Upper lobe of right lung (tissue), 1 donor: ENCODE results near the gene SDR42E2. TPM values are rescaled to one million over a fixed set of nuclear protein-coding genes. Genes with fewer than 3 reads are reported as not detected.
A peak's percentile ranks its signal among the peaks of the same experiment; 100 is the strongest.

ENCODE experiments used
- ATAC-seq: fragments of 200-7000 bp; cut with Tn5 transposase; one replicate; pipeline ENCODE4 v1.9.1; 2020; ENCODE audit warnings: mild to moderate bottlenecking, moderate library complexity
- DNase-seq: peaks from one replicate; pipeline ENCODE4 v3.0.0-alpha.2; 2020
- H3K27ac ChIP-seq: fragments of 200-600 bp; one replicate; pipeline ENCODE4 v1.8.0; 2022
- H3K27me3 ChIP-seq: fragments of 200-600 bp; one replicate; pipeline ENCODE4 v1.8.0; 2022; ENCODE audit warnings: mild to moderate bottlenecking
- H3K36me3 ChIP-seq: fragments of 200-600 bp; one replicate; pipeline ENCODE4 v1.8.0; 2022
- H3K4me1 ChIP-seq: fragments of 200-600 bp; one replicate; pipeline ENCODE4 v1.8.0; 2022
- H3K4me3 ChIP-seq: fragments of 200-600 bp; one replicate; pipeline ENCODE4 v1.8.0; 2022; ENCODE audit warnings: mild to moderate bottlenecking
- H3K9me3 ChIP-seq: fragments of 200-600 bp; one replicate; pipeline ENCODE4 v1.8.0; 2022
- intact Hi-C: fragments of 100-400 bp; cut with DNase I; formaldehyde crosslinking; loops from one replicate; pipeline ENCODE4 v1.11.0; 2022
- total RNA-seq: library from RNA; stranded (reverse); fragmentation: NEBNext Ultra II Directional; extraction: Animal tissue kit (Norgen Biotek cat#: 25700); gene quantifications from one replicate; pipeline ENCODE4 v1.2.1, GENCODE V29; 2021
- TF ChIP-seq, protein P1 (sequence below): fragments of 200-600 bp; IDR thresholded peaks from one replicate; pipeline ENCODE4 v1.8.0; 2022; ENCODE audit warnings: antibody characterized with exemption
- donor health status: DM: no; HTN: yes; CAD: no; lungs with severe emphysema.

Gene SDR42E2
- total RNA-seq, 1 donor from 2014 or later = 0.14 TPM

DNA sequence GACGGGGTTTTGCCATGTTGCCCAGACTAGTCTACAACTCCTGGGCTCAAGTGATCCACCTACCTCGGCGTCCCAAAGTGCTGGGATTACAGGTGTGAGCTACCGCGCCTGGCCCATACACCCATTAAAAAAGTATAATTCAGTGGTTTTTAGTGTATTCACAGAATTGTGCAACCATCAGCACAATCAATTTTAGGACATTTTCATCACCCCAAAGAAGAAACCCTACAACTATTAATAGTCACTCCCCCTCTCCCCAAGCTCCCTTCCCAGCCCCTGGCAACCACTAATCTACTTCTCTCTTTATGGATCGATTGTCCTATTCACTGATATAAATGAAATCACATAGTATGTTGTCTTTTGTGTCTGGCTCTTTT, 39.9 kb downstream of the SDR42E2 start:
- TF ChIP-seq, protein P1, sequence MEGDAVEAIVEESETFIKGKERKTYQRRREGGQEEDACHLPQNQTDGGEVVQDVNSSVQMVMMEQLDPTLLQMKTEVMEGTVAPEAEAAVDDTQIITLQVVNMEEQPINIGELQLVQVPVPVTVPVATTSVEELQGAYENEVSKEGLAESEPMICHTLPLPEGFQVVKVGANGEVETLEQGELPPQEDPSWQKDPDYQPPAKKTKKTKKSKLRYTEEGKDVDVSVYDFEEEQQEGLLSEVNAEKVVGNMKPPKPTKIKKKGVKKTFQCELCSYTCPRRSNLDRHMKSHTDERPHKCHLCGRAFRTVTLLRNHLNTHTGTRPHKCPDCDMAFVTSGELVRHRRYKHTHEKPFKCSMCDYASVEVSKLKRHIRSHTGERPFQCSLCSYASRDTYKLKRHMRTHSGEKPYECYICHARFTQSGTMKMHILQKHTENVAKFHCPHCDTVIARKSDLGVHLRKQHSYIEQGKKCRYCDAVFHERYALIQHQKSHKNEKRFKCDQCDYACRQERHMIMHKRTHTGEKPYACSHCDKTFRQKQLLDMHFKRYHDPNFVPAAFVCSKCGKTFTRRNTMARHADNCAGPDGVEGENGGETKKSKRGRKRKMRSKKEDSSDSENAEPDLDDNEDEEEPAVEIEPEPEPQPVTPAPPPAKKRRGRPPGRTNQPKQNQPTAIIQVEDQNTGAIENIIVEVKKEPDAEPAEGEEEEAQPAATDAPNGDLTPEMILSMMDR = no peak
- DNase-seq (no peak), ATAC-seq (no peak)
- intact Hi-C loops = no loop called here
- H3K36me3 ChIP-seq = no peaks in the 10 kb centered on the region
- no peak overlapping the region for H3K27ac ChIP-seq
- H3K27me3 ChIP-seq = no peaks in the 10 kb centered on the region
- no peak overlapping the region for H3K4me3 ChIP-seq
- H3K9me3 ChIP-seq = no peaks in the 10 kb centered on the region
- peaks cover 13% of the 10 kb centered on the region for H3K4me1 ChIP-seq

DNA sequence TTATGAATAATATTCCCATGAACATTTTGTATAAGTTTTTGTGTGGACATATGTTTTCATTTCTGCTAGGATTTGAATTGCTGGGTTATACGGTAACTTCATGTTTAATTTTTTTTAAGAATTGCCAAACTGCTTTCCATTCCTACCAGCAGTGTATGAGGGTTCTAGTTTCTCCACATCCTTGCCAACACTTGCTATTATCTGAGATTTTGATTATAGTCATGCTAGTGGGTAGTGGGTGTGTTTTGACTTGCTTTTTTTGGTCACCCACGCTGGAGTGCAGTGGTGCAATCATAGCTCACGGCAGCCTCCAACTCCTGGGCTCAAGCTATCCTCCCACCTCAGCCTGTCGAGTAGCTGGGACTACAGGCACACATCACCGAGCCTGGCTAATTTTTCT, 40.8 kb downstream of the SDR42E2 start:
- Histone ChIP-seq H3K9me3 (no peaks in the 10 kb centered on the region), H3K4me3 (no peak overlapping the region), H3K36me3 (no peaks in the 10 kb centered on the region), H3K4me1 (peaks cover 22% of the 10 kb centered on the region), H3K27ac (no peak overlapping the region), H3K27me3 (no peaks in the 10 kb centered on the region)
- ATAC-seq = no peak
- intact Hi-C loops = no loop called here
- TF ChIP-seq, protein P1 = no peak
- DNase-seq = no peak

DNA sequence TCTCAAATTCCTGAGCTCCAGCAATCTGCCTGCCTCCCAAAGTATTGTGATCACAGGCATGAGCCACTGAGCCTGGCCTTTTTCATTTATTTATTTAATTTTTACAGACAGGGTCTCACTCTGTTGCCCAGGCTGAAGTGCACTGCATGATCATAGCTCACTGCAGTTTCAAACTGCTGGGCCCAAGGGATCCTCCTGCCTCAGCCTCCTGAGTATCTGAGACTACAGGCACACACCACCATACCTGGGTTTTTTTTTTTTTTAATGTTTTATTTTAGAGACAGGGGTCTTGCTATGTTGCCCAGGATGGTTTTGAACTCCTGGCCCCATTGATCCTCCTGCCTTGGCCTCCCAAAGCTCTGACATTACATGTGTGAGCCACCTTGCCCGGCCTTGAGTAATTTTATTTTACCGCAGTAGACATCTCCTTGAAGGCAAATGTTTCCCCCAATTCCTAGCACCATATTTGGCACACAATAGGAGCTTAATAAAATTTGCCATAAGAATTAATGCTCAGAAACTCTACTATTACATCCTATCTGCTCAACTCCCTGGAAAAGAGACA, 41.9 kb downstream of the SDR42E2 start:
- ATAC-seq (no peak), DNase-seq (no peak)
- Histone ChIP-seq H3K36me3 (no peaks in the 10 kb centered on the region), H3K9me3 (no peaks in the 10 kb centered on the region), H3K4me1 (peaks cover 25% of the 10 kb centered on the region), H3K27me3 (no peaks in the 10 kb centered on the region), H3K27ac (no peak overlapping the region), H3K4me3 (no peak overlapping the region)
- TF ChIP-seq, protein P1 = no peak
- intact Hi-C loops = no loop called here

DNA sequence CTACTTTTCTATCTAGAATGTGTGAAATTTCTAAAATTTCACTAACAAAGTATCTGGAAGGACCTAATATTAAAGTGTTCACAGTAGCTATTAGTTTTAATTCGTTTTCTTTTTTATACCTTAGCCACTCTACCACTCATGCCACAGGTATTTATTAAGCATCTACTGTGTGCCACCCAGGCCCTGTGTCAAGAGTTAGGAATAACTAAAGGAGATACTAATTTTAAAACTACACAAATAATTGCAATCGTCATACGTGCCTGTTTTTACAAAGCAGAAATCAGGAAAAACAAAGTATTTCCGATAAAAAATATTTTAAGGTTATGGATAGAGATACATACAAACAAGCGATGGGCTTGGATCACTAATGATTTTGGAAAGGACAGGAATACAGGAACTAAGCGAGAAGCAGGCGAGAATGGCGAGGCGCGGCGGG, 43.3 kb downstream of the SDR42E2 start:
- H3K27ac ChIP-seq = peak overlapping the region; percentile 90
- ATAC-seq (no peak), DNase-seq (no peak)
- no peaks in the 10 kb centered on the region for H3K36me3 ChIP-seq
- TF ChIP-seq, protein P1 = no peak
- H3K9me3 ChIP-seq = no peaks in the 10 kb centered on the region
- peaks cover 28% of the 10 kb centered on the region for H3K4me1 ChIP-seq
- intact Hi-C loops = no loop called here
- peak overlapping the region; percentile 97 for H3K4me3 ChIP-seq
- no peaks in the 10 kb centered on the region for H3K27me3 ChIP-seq

DNA sequence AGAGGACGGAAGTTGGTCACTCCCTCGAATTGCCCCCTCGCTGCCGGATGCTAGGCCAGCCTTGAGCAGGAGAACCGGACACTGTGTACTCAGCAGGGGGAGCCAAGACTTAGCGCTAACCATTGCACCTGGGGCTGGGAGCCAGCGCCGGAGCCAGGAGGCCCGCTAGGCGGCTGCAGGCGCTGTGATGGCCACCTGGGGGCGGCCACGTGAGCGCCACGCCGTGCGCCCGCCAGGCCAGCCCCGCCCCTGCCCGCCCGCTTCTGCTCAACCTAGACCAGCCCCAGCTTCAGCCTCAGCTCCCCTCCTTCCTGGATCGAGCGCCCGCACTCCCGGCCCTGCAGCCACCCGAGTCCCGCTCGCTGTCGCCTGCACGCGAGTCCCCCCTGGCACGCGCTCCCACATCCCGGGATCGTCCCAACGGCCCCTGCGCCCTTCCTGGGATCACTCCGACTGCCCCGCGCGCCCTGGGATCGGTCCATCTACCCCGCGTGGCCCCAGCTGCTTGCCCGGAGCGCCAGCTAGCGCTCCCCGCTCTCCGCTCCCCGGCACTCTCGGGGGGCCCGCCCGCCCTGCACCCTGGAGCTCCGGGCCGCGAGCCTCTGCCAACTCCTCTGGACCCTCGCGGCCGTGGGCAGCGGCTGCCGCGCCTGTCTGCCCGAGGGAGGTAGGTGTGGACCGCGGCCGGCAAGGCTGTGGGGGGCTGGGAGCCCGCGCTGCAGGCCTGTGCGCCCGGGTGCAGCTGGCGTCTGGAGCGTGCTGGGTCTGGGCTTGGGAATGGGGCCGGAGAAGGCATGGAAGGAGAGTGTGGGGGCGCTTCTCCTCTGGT, 43.9 kb downstream of the SDR42E2 start, which contains the start of gene EEF2K:
EEF2K (plus strand) TSS at position 266 of the 829 bp plus-strand sequence. CDS start 19,452 bp downstream, outside the sequence.
- H3K4me3 ChIP-seq = peak within 1 kb of the TSS; percentile 97
- no peaks in the 10 kb centered on the region for H3K9me3 ChIP-seq
- no peaks in the 10 kb centered on the region for H3K27me3 ChIP-seq
- intact Hi-C loops = no loop called here
- H3K27ac ChIP-seq = peak within 1 kb of the TSS; percentile 90
- H3K36me3 ChIP-seq = no peaks in the 10 kb centered on the region
- TF ChIP-seq, protein P1 = peak; percentile 84
- ATAC-seq (peak; percentile 95), DNase-seq (peak; percentile 96)
- H3K4me1 ChIP-seq = peaks cover 34% of the 10 kb centered on the region
